DOHH2 (cell line): ENCODE results near the gene LDAH.

Experiments used
- H3F3A ChIP-seq: fragments of 200-600 bp; sonication (generic), shearing (Covaris generic); 2 replicates; pipeline ENCODE4 v1.6.0; 2016; ENCODE audit warnings: antibody characterized with exemption, mild to moderate bottlenecking; ENCODE audit not compliant: control insufficient read depth, insufficient read depth
- H3K27ac ChIP-seq: fragments of 200-600 bp; sonication (generic); 2 replicates; pipeline ENCODE4 v1.5.1; 2014; ENCODE audit warnings: low read depth, mild to moderate bottlenecking, low read length, moderate library complexity
- H3K27me3 ChIP-seq: fragments of 200-600 bp; sonication (generic); 2 replicates; pipeline ENCODE4 v1.6.1; 2014; ENCODE audit warnings: mild to moderate bottlenecking, low read length, mixed read lengths; ENCODE audit not compliant: control insufficient read depth
- H3K36me3 ChIP-seq: fragments of 200-600 bp; sonication (generic); 2 replicates; pipeline ENCODE4 v1.6.1; 2014; ENCODE audit warnings: mild to moderate bottlenecking, low read length, moderate library complexity, mixed read lengths; ENCODE audit not compliant: control insufficient read depth
- H3K4me1 ChIP-seq: fragments of 200-600 bp; sonication (generic); 2 replicates; pipeline ENCODE4 v1.6.1; 2014; ENCODE audit warnings: mild to moderate bottlenecking, low read length, mixed read lengths; ENCODE audit not compliant: control insufficient read depth
- H3K4me2 ChIP-seq: fragments of 200-600 bp; sonication (generic); 2 replicates; pipeline ENCODE4 v1.6.0; 2014; ENCODE audit warnings: mild to moderate bottlenecking, low read length, moderate library complexity
- H3K4me3 ChIP-seq: fragments of 200-600 bp; sonication (generic); 2 replicates; pipeline ENCODE4 v1.5.1; 2014; ENCODE audit warnings: mild to moderate bottlenecking, low read length, mixed read lengths
- H3K79me2 ChIP-seq: fragments of 200-600 bp; sonication (generic); 2 replicates; pipeline ENCODE4 v1.6.1; 2014; ENCODE audit warnings: mild to moderate bottlenecking, low read length, mixed read lengths; ENCODE audit not compliant: control insufficient read depth
- H3K9me2 ChIP-seq: fragments of 200-600 bp; sonication (generic); replicated peaks from 2 replicates; pipeline ENCODE4 v1.6.1; 2014; ENCODE audit warnings: mild to moderate bottlenecking, low read length, mixed read lengths; ENCODE audit not compliant: control insufficient read depth
- H3K9me3 ChIP-seq: fragments of 200-600 bp; sonication (generic); 2 replicates; pipeline ENCODE4 v1.6.1; 2014; ENCODE audit warnings: antibody characterized with exemption, low read length, mixed read lengths; ENCODE audit not compliant: control insufficient read depth, insufficient read depth
- H4K20me1 ChIP-seq: fragments of 200-600 bp; sonication (generic); 2 replicates; pipeline ENCODE4 v1.6.0; 2014; ENCODE audit warnings: low read depth, mild to moderate bottlenecking, antibody characterized with exemption, low read length, moderate library complexity; ENCODE audit not compliant: control insufficient read depth, insufficient read depth
- CTCF ChIP-seq: fragments of 200-600 bp; sonication (generic); IDR thresholded peaks from one replicate; pipeline ENCODE4 v1.5.1; 2014; ENCODE audit warnings: antibody characterized with exemption, mild to moderate bottlenecking, low read depth, low read length; ENCODE audit not compliant: poor library complexity, severe bottlenecking
- EZH2phosphoT487 ChIP-seq: fragments of 200-600 bp; sonication (generic); IDR thresholded peaks from 2 replicates; pipeline ENCODE4 v1.6.1; 2017; ENCODE audit warnings: borderline replicate concordance, mild to moderate bottlenecking, antibody characterized with exemption, low read length, moderate library complexity, mixed read lengths

LDAH gene

GRCh38 chr2:20645761-20646160 is 177.1 kb downstream of the LDAH start:
- no peak overlapping the region for H3K27ac ChIP-seq

GRCh38 chr2:20645301-20645701 is 177.6 kb downstream of the LDAH start:
- no peaks in the 10 kb centered on the region for H3K36me3 ChIP-seq
- no peaks in the 10 kb centered on the region for H4K20me1 ChIP-seq
- no peak for TF ChIP-seq CTCF
- TF ChIP-seq EZH2phosphoT487 = no peak
- no peaks in the 10 kb centered on the region for H3K9me3 ChIP-seq
- peaks cover 10% of the 10 kb centered on the region for H3K4me1 ChIP-seq
- H3F3A ChIP-seq = no peaks in the 10 kb centered on the region
- 0 out of 2 replicates have a peak, but pooled peaks cover 2% of the 10 kb centered on the region for H3K27me3 ChIP-seq
- H3K4me3 ChIP-seq = no peak overlapping the region
- peaks cover 3% of the 10 kb centered on the region; the same call in 1 of the 2 replicates for H3K79me2 ChIP-seq
- no peaks in the 10 kb centered on the region for H3K9me2 ChIP-seq
- H3K4me2 ChIP-seq = no peak overlapping the region
- no peak overlapping the region for H3K27ac ChIP-seq

More at GRCh38 chr2:20645761-20646160, 177.1 kb downstream of the LDAH start:
- peaks cover 13% of the 10 kb centered on the region for H3K4me1 ChIP-seq
- peaks cover 3% of the 10 kb centered on the region; the same call in 1 of the 2 replicates for H3K79me2 ChIP-seq
- no peak overlapping the region for H3K4me3 ChIP-seq
- no peak overlapping the region for H3K4me2 ChIP-seq
- TF ChIP-seq CTCF = no peak
- TF ChIP-seq EZH2phosphoT487 = no peak
- H4K20me1 ChIP-seq = no peaks in the 10 kb centered on the region
- H3F3A ChIP-seq = no peaks in the 10 kb centered on the region
- H3K9me2 ChIP-seq = no peaks in the 10 kb centered on the region
- H3K36me3 ChIP-seq = no peaks in the 10 kb centered on the region
- H3K9me3 ChIP-seq = no peaks in the 10 kb centered on the region
- 0 out of 2 replicates have a peak, but pooled peaks cover 3% of the 10 kb centered on the region for H3K27me3 ChIP-seq

- no peaks in the 10 kb centered on the region for H3K27me3 ChIP-seq
- H3K27ac ChIP-seq = no peak overlapping the region
- no peaks in the 10 kb centered on the region for H3F3A ChIP-seq
- H3K4me1 ChIP-seq = peaks cover 4% of the 10 kb centered on the region; the same call in 1 of the 2 replicates
- H3K4me2 ChIP-seq = no peak overlapping the region
- no peak overlapping the region for H3K4me3 ChIP-seq
- no peaks in the 10 kb centered on the region for H4K20me1 ChIP-seq
- no peaks in the 10 kb centered on the region for H3K36me3 ChIP-seq
- no peaks in the 10 kb centered on the region for H3K79me2 ChIP-seq
- no peaks in the 10 kb centered on the region for H3K9me3 ChIP-seq
- TF ChIP-seq CTCF = no peak
- no peak for TF ChIP-seq EZH2phosphoT487
- no peaks in the 10 kb centered on the region for H3K9me2 ChIP-seq
Measured at GRCh38 chr2:20643826-20644225, 179.1 kb downstream of the LDAH start.

- Histone ChIP-seq H4K20me1 (no peaks in the 10 kb centered on the region), H3K4me3 (no peak overlapping the region), H3K27me3 (no peaks in the 10 kb centered on the region), H3F3A (no peaks in the 10 kb centered on the region), H3K79me2 (no peaks in the 10 kb centered on the region), H3K4me1 (peaks cover 2% of the 10 kb centered on the region; the same call in 1 of the 2 replicates), H3K27ac (no peak overlapping the region), H3K36me3 (no peaks in the 10 kb centered on the region), H3K4me2 (no peak overlapping the region), H3K9me2 (no peaks in the 10 kb centered on the region), H3K9me3 (no peaks in the 10 kb centered on the region)
- TF ChIP-seq CTCF = no peak
- no peak for TF ChIP-seq EZH2phosphoT487
Measured at GRCh38 chr2:20643060-20643459, 179.8 kb downstream of the LDAH start.
